Measurements from ENCODE around the gene JTB.

DNA sequence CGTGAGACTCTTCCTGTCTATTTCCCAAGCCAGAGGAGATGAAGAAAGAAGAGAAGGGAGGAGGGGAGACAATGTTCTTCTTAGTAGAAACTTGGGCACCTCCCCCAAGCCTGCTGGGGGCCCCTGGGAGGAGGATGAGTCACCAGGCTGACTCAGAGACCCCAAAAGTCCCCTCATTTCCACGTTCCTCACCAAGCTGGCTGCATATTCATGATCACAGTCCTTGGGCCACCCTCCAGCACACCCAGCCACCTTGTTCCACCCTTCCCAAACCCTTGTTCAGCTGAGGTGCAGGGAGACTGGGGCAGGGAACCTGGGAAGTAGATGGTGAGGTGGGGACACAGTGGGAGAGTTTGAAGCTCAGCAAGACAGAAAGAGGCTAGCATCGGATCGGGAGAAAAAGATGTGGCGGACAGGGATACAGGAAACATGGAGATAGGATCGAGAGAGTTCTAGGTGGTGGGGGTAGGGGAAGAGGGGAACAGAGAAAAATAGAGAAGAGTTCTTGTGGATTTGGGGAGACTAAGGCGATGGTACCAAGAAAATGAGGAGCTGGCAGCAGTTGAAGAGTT, 8.0 kb upstream of the JTB start:
- TF ChIP-seq TAF1 (IDR thresholded peaks at IDR 0.05; ENCODE audit: low read depth, low read length), result no peak
- peak; percentile 55 for TF ChIP-seq POLR2A (IDR thresholded peaks at IDR 0.05; ENCODE audit: low read depth, low read length)
- peak; percentile 58; the same call in 1 of the 2 replicates for TF ChIP-seq POLR2AphosphoS5 (IDR thresholded peaks at IDR 0.05; ENCODE audit: low read depth, low read length)

Measured in GM12891 (cell line).